Lower lobe of right lung (tissue), 2 donors: ENCODE results near the gene PLXNA2. TPM values are rescaled to one million over a fixed set of nuclear protein-coding genes. Genes with fewer than 3 reads are reported as not detected.

Experiments
- ATAC-seq, 2 donors: fragments of 200-7000 bp; cut with Tn5 transposase; one replicate each; pipeline ENCODE4 v1.9.1; 2020 to 2022; ENCODE audit warnings: mild to moderate bottlenecking in 2 of 2, moderate library complexity in 2 of 2
- DNase-seq: peaks from one replicate; pipeline ENCODE4 v3.0.0-alpha.2; 2020
- H3K27ac ChIP-seq: fragments of 200-600 bp; one replicate; pipeline ENCODE4 v1.8.0; 2022
- H3K27me3 ChIP-seq: fragments of 200-600 bp; one replicate; pipeline ENCODE4 v1.8.0; 2022; ENCODE audit warnings: low read depth
- H3K36me3 ChIP-seq: fragments of 200-600 bp; one replicate; pipeline ENCODE4 v1.8.0; 2022; ENCODE audit warnings: mild to moderate bottlenecking
- H3K4me1 ChIP-seq: fragments of 200-600 bp; one replicate; pipeline ENCODE4 v1.8.0; 2022
- H3K4me3 ChIP-seq: fragments of 200-600 bp; one replicate; pipeline ENCODE4 v1.8.0; 2022; ENCODE audit warnings: mild to moderate bottlenecking
- H3K9me3 ChIP-seq: fragments of 200-600 bp; one replicate; pipeline ENCODE4 v1.8.0; 2022
- intact Hi-C: fragments of 100-400 bp; cut with DNase I; formaldehyde crosslinking; loops from one replicate; pipeline ENCODE4 v1.11.0; 2022
- total RNA-seq: library from RNA; stranded (reverse); fragmentation: NEBNext Ultra II Directional; extraction: Animal tissue kit (Norgen Biotek cat#: 25700); gene quantifications from one replicate; pipeline ENCODE4 v1.2.1, GENCODE V29; 2021
- TF ChIP-seq, protein P1 (sequence below): fragments of 200-600 bp; IDR thresholded peaks from one replicate; pipeline ENCODE4 v1.8.0; 2022; ENCODE audit warnings: antibody characterized with exemption, mild to moderate bottlenecking
- donor health status: DM: no; HTN: yes; CAD: no; lungs with severe emphysema.

PLXNA2 gene
- total RNA-seq, 1 donor from 2014 or later = 83.9 TPM

DNA sequence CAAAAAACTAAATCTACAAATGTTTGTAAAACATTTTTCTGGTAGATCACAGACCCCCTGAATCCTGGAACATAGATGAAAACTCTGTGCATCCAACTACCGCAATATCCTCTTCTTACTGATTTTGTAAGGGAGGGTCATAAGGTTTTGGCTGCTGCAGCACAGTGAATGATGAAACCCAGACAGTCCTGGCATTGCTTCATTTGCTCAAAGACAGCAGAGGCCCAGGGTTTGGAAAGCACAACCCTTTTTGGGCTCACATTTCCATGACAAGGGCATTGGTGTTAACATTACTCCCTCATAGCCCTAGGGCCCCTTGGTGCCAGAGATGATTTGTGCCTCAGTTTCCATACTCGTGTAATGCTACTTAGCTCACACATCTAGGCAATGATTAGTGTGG lies 51.2 kb downstream of the PLXNA2 start:
- TF ChIP-seq, protein P1, sequence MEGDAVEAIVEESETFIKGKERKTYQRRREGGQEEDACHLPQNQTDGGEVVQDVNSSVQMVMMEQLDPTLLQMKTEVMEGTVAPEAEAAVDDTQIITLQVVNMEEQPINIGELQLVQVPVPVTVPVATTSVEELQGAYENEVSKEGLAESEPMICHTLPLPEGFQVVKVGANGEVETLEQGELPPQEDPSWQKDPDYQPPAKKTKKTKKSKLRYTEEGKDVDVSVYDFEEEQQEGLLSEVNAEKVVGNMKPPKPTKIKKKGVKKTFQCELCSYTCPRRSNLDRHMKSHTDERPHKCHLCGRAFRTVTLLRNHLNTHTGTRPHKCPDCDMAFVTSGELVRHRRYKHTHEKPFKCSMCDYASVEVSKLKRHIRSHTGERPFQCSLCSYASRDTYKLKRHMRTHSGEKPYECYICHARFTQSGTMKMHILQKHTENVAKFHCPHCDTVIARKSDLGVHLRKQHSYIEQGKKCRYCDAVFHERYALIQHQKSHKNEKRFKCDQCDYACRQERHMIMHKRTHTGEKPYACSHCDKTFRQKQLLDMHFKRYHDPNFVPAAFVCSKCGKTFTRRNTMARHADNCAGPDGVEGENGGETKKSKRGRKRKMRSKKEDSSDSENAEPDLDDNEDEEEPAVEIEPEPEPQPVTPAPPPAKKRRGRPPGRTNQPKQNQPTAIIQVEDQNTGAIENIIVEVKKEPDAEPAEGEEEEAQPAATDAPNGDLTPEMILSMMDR = no peak
- H3K4me3 ChIP-seq = no peak overlapping the region
- H3K27me3 ChIP-seq = no peaks in the 10 kb centered on the region
- ATAC-seq (peak; percentile 59 to 69), DNase-seq (no peak)
- H3K9me3 ChIP-seq = no peaks in the 10 kb centered on the region
- peaks cover 28% of the 10 kb centered on the region for H3K36me3 ChIP-seq
- peaks cover 10% of the 10 kb centered on the region for H3K4me1 ChIP-seq
- H3K27ac ChIP-seq = no peak overlapping the region
- intact Hi-C loops = no loop called here

DNA sequence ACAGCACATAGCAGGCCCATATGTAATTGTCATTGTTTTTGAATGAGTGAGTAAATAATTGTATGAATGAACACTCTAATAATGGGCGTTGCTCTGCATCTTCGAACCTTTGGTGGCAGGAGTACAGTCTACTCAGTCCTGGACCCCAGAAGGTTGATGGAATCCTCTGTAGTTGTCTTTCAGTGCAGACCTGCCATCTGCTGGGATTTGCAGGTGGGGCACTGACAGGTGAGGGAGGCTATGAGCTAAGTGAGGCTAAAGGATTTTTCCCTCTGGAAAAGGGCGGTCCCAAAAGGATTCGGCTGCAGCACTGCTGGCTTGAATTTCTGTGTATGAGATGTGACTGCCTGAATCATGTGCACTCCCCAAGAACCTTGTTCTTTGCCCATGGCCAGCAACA lies 53.4 kb downstream of the PLXNA2 start:
- TF ChIP-seq, protein P1 = no peak
- H3K9me3 ChIP-seq = no peaks in the 10 kb centered on the region
- no peaks in the 10 kb centered on the region for H3K27me3 ChIP-seq
- intact Hi-C loops = no loop called here
- no peak overlapping the region for H3K27ac ChIP-seq
- peaks cover 32% of the 10 kb centered on the region for H3K36me3 ChIP-seq
- H3K4me3 ChIP-seq = no peak overlapping the region
- no peak for DNase-seq
- ATAC-seq = no peak
- H3K4me1 ChIP-seq = peaks cover 12% of the 10 kb centered on the region

DNA sequence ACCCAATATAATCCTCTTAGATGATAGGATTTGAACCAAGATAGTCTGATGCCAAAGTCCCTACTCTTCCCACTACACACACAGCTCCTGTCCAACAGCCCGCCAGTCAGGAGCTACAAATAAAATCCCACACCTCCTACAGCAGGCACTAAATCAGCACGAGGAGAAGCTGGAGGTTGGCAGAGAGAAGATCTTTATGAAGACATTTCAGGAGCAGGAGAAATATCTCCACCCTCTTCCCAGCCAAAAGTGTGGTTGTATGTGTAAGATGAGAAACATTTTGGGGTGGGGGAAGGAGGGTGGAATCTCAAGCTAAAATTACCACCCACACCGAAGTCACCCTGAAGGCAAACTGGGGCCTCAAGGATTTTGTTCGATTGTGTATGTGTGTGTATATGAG lies 54.5 kb downstream of the PLXNA2 start:
- no peaks in the 10 kb centered on the region for H3K9me3 ChIP-seq
- ATAC-seq = no peak
- peaks cover 23% of the 10 kb centered on the region for H3K4me1 ChIP-seq
- no peaks in the 10 kb centered on the region for H3K27me3 ChIP-seq
- intact Hi-C loops = no loop called here
- no peak overlapping the region for H3K4me3 ChIP-seq
- H3K27ac ChIP-seq = no peak overlapping the region
- no peak for DNase-seq
- TF ChIP-seq, protein P1 = no peak
- H3K36me3 ChIP-seq = peaks cover 32% of the 10 kb centered on the region

DNA sequence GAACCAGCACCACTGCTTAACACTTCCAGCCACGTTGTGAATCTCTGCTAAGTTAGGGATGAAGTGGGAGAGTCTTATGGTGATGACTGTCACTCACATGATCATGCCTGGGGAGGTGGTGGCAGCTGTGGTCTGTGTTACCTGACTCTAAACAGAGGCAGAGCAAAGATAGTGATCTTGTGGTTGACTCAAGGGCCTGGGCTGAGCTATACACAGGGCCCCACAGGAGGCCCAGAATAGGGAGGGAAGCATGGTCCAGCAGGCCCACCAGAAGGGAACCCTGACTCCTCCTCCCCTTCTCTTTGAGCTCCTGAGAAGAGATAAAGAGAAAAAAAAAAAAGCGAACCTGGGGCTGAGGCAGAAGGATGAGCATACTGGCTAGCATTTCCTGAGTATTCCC lies 55.0 kb downstream of the PLXNA2 start:
- intact Hi-C loops = no loop called here
- H3K27me3 ChIP-seq = no peaks in the 10 kb centered on the region
- H3K4me3 ChIP-seq = no peak overlapping the region
- H3K36me3 ChIP-seq = peaks cover 32% of the 10 kb centered on the region
- ATAC-seq = no peak
- no peak overlapping the region for H3K27ac ChIP-seq
- peaks cover 28% of the 10 kb centered on the region for H3K4me1 ChIP-seq
- DNase-seq = no peak
- H3K9me3 ChIP-seq = no peaks in the 10 kb centered on the region
- TF ChIP-seq, protein P1 = no peak

DNA sequence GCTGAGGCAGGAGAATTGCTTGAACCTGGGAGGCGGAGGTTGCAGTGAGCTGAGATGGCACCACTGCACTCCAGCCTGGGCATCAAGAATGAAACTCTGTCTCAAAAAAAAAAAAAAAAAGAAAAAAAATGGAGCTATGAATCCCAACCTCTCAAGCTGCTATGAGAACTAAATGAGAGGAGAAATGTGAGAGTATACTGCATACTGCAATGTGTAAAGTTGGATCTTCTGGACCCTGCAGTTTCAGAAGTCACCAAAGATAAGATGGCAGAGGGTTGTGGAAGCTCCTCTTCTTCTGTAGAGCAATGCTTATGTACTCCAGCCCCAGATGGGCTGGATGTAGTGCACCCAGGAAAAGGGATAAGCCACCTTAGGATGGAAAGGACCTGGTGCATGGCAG lies 55.6 kb downstream of the PLXNA2 start:
- Histone ChIP-seq H3K36me3 (peaks cover 32% of the 10 kb centered on the region), H3K4me3 (no peak overlapping the region), H3K9me3 (no peaks in the 10 kb centered on the region), H3K4me1 (peaks cover 34% of the 10 kb centered on the region), H3K27ac (no peak overlapping the region), H3K27me3 (no peaks in the 10 kb centered on the region)
- intact Hi-C loops = no loop called here
- ATAC-seq = no peak
- no peak for DNase-seq
- TF ChIP-seq, protein P1 = no peak

DNA sequence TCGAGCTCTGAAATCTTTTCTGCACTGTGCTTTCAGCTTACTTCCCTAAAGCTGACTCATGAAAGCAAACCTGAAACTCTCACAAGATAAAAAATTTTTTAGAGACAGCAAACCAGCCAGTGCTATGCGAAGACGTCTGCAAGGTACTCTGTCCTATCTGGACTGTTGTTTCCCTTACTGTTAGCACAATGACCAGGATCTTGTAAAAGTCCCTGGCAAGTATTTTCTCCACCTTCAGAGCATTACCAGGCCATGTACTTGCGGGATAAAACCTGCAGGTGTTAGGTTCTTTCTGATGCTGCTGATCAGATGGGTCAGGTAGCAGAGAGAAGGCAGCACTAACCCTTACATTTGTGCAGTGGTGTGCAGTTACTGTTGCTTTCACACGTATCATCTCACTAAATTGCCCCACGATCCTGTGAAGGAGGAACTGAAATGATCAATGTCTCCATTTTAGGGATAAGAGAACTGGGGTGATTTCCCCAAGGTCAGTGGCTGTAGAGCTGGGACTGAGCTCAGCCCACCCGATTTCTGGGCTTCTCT lies 56.6 kb downstream of the PLXNA2 start:
- no peak for DNase-seq
- H3K4me1 ChIP-seq = peaks cover 42% of the 10 kb centered on the region
- no peak overlapping the region for H3K4me3 ChIP-seq
- H3K9me3 ChIP-seq = no peaks in the 10 kb centered on the region
- H3K27me3 ChIP-seq = no peaks in the 10 kb centered on the region
- intact Hi-C loops = no loop called here
- peaks cover 32% of the 10 kb centered on the region for H3K36me3 ChIP-seq
- no peak for ATAC-seq
- no peak overlapping the region for H3K27ac ChIP-seq
- TF ChIP-seq, protein P1 = no peak
